Inferior parietal cortex (tissue), 1 donor: ENCODE data around the gene PSTPIP2.
A peak's percentile ranks its signal among the peaks of the same experiment; 100 is the strongest.
"Not testable (repeated sequence)": the region's sequence is repeated elsewhere in the genome, so short reads cannot be mapped to it uniquely, and the experiment has no call there.

Experiments
- DNase-seq: peaks from one replicate; pipeline ENCODE4 v3.0.0-alpha.2; 2016; ENCODE audit errors: extremely low spot score

Gene PSTPIP2

GRCh38 chr18:46071653-46072375 lies at the start of gene PSTPIP2:
Gene PSTPIP2 (minus strand): TSS chr18:46072260. CDS start chr18:46072188, 72 bp downstream.
- DNase-seq: no peak

- DNase-seq: no peak
Measured at GRCh38 chr18:46113751-46114150, 41.7 kb upstream of the PSTPIP2 start.

- DNase-seq: no peak
Measured at GRCh38 chr18:46110406-46110805, 38.3 kb upstream of the PSTPIP2 start.

GRCh38 chr18:46109386-46109785 lies 37.3 kb upstream of the PSTPIP2 start:
- DNase-seq: no peak

- DNase-seq: peak; percentile 92
Measured at GRCh38 chr18:46104128-46104911, 32.3 kb upstream of the PSTPIP2 start, which contains the start of gene HAUS1. Gene HAUS1 (plus strand): TSS chr18:46104385. CDS start chr18:46104412, 27 bp downstream.

- DNase-seq: no peak
Measured at GRCh38 chr18:46099463-46099862, 27.4 kb upstream of the PSTPIP2 start.

- no peak for DNase-seq
Measured at GRCh38 chr18:46098616-46098933, 26.5 kb upstream of the PSTPIP2 start.

- peak; percentile 87 for DNase-seq
Measured at GRCh38 chr18:46097801-46098615, 25.9 kb upstream of the PSTPIP2 start, which contains the start of gene ATP5F1A. Gene ATP5F1A (minus strand): TSS chr18:46098296. CDS start chr18:46098231, 65 bp downstream.

GRCh38 chr18:46097431-46097800 lies 25.4 kb upstream of the PSTPIP2 start:
- DNase-seq: no peak

GRCh38 chr18:46096651-46097300 lies 24.7 kb upstream of the PSTPIP2 start:
- peak; percentile 9 for DNase-seq

- DNase-seq: no peak
Measured at GRCh38 chr18:46095532-46095931, 23.5 kb upstream of the PSTPIP2 start.

GRCh38 chr18:46088501-46088900 lies 16.4 kb upstream of the PSTPIP2 start:
- DNase-seq: not testable (repeated sequence)

- no peak for DNase-seq
Measured at GRCh38 chr18:46084431-46084830, 12.4 kb upstream of the PSTPIP2 start.

GRCh38 chr18:46080156-46080555 lies 8.1 kb upstream of the PSTPIP2 start:
- no peak for DNase-seq

GRCh38 chr18:46079336-46079735 lies 7.3 kb upstream of the PSTPIP2 start:
- no peak for DNase-seq

GRCh38 chr18:46073474-46074331 lies 1.6 kb upstream of the PSTPIP2 start:
- DNase-seq: peak; percentile 89

- DNase-seq: no peak
Measured at GRCh38 chr18:46072959-46073358, 899 bp upstream of the PSTPIP2 start.

- no peak for DNase-seq
Measured at GRCh38 chr18:46072376-46072867, 362 bp upstream of the PSTPIP2 start.

GRCh38 chr18:46070815-46071652 lies 1.0 kb downstream of the PSTPIP2 start:
- no peak for DNase-seq

- DNase-seq: no peak
Measured at GRCh38 chr18:46070232-46070631, 1.8 kb downstream of the PSTPIP2 start.
